GM19238 (cell line): ENCODE results near the gene PPP1R13B.

Source experiments
- DNase-seq: peaks from one replicate; pipeline ENCODE4 v3.0.0; 2011; ENCODE audit warnings: low spot score; ENCODE audit not compliant: insufficient read length

The PPP1R13B gene

GRCh38 chr14:103731916-103732867, 115.2 kb downstream of the PPP1R13B start:
- DNase-seq, result no peak

GRCh38 chr14:103731481-103731880, 115.9 kb downstream of the PPP1R13B start:
- DNase-seq, result no peak

- DNase-seq, result no peak
These were observed 116.8 kb downstream of the PPP1R13B start for GRCh38 chr14:103730490-103731035.

GRCh38 chr14:103729496-103730448, 117.6 kb downstream of the PPP1R13B start:
- DNase-seq, result no peak

- no peak for DNase-seq
These were observed 118.7 kb downstream of the PPP1R13B start for GRCh38 chr14:103728721-103729120.

GRCh38 chr14:103728141-103728540, 119.2 kb downstream of the PPP1R13B start:
- DNase-seq, result no peak

DNA sequence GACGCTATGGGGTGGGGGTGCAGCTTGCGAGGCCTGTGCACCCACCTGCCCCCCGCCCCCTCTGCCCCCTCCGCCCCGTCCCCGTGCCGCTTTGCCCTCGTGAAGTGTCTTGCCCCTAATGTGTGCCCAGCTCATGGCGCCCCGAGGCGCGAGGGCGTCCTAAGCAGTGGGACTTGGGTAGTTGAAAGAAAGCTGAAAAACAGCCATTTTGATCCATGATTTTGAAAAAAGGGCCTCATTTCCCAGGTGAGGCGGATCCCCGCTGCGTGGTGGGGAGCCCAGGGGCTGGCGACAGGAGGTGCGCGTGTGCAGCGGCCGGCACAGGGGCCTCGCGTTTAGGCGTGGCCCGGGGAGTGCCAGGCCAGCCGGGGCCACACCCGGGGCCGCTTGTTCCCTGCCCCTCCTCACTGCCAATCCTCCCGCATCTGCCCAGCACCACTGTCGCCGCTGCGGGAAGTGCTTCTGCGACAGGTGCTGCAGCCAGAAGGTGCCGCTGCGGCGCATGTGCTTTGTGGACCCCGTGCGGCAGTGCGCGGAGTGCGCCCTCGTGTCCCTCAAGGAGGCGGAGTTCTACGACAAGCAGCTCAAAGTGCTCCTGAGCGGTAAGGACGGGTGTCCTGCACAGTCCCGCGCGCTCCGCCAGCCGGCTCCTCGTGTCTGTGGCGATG, 119.9 kb downstream of the PPP1R13B start:
- no peak for DNase-seq

GRCh38 chr14:103726474-103726873, 120.9 kb downstream of the PPP1R13B start:
- no peak for DNase-seq

DNA sequence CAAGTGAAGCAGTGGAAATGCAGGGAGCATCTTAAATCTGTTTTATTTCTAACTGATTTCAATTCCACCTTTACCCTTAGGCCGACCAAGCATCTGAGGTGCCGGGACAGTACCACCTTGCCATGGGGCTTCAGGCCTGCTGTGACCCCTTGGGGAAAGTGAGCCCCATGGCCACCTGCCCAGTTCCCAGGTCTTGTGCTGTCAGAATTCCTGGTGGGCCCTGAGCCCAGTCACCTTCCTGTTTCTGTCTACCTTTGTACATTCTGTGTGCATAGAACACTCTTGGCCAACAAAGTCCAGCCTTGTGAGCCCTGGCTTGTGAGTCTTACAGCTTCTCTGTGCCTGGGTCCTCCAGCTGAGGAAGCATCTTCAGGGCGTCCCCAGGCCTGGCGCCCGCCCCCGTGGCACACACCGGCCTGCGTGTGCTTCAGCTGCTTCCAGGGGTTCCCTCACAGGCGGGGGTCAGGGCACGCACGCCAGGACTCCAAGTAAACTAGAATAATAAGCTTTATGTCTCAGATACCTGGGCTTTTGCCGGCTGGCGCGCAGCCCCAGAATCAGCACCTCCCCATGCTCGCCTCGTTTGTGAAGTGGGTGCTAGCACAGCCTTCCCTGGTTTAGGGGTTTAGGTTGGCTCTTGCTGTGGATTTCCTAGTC, 121.5 kb downstream of the PPP1R13B start:
- DNase-seq, result no peak

- no peak for DNase-seq
These were observed 122.2 kb downstream of the PPP1R13B start for GRCh38 chr14:103725001-103725682.

GRCh38 chr14:103724116-103724515, 123.3 kb downstream of the PPP1R13B start:
- no peak for DNase-seq

GRCh38 chr14:103723748-103724081, 123.7 kb downstream of the PPP1R13B start:
- no peak for DNase-seq

DNA sequence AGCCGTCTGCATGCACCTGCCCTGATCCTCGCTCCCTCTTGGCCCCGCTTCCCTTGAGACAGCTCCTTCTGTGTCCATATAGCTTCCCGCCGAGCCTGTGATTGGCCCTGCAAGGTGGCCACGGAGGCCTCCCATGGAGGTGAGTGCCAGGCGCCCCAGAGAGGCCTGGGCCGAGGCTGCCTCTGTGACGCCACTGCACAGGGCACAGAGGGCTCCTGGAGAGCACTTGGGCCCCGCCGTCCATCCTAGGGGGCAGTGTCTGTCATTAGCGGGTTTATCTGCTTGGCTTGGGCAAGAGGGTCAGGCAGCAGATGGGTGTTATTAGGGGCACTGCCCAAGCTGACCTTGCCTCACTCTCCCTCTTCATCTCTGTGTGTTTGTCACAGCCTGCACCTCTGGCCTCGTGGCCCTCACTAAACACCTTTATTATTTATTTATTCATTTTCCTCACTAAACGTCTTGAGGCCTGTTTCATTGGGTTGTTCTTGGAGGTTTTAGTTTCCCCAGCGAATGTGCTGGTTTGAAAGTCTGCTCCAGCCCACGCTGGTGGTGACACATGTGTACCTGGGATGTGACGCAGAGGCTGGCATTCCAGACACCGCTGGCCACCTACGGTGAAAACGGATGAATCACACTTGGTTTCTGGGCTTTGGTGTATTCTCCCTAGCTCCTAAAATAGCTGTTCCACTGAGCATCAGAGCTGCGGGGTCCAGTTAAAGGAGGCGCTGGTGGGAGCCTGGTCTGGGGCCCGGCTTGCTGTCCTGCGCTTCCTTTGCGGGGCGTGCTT, 125.8 kb downstream of the PPP1R13B start:
- no peak for DNase-seq

DNA sequence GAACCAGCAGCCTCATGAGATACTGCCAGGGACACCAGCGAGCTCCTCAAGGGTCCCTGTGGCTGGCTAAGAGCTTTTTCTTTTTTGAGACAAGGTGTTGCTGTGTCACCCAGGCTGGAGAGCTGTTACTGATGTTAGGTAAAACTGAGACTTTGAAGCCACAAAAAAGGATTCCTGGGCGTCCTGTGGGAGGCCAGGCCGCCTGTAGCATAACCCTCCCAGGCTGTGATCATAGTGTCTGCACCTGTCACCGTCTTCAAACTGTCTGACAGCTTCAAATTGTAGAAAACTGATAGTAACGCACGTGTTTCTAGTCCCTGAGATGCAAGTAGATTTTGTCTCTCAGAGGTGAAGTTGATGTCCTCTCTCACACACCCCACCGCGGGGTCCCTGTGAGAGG, 127.6 kb downstream of the PPP1R13B start:
- DNase-seq, result no peak

GRCh38 chr14:103718572-103718971, 128.8 kb downstream of the PPP1R13B start:
- no peak for DNase-seq

DNA sequence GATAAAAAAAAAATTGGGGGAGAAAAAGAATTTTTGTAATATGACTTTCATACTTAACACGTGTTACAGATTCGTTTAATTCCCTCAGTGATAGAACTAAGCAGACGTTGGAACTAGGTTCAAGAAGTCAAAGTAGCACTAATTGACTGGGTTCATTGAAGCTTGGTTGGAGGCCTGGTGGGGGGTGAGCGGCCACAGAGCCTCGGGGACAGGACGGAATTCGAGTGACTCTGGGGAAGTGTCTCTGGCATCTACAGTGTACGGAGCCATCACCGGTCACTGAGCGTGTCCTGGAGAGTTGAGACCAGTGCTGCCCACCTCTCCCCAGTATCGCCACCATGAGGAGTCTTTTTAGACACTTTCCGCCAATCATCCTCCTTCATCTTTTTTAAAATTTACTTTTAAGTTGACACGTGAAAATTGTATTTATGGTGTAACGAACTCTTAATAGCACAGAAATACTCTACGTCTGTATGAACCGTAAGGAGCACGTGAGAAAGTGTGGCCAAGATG, 130.4 kb downstream of the PPP1R13B start:
- no peak for DNase-seq

- DNase-seq, result peak; percentile 51
These were observed 131.1 kb downstream of the PPP1R13B start for GRCh38 chr14:103716091-103716801.
